SK-N-SH (cell line): ENCODE measurements around the gene THBS3. TPM values are rescaled to one million over a fixed set of nuclear protein-coding genes. Genes with fewer than 3 reads are reported as not detected.

ENCODE experiments used
- CTCF ChIA-PET: fragments of 300-600, 350-600 bp; formaldehyde crosslinking; extraction: SDS; loops from one replicate; lab custom pipeline; 2021; lab: Yijun Ruan, JAX
- POLR2A ChIA-PET: fragments of 350-600 bp; sonication (Branson Sonifier 250); formaldehyde crosslinking; extraction: SDS; loops from one replicate; lab custom pipeline; 2020; ENCODE audit warnings: antibody characterized with exemption, inconsistent platforms; lab: Yijun Ruan, JAX
- DNase-seq: peaks from one replicate; pipeline ENCODE4 v3.0.0; 2012
- H2AFZ ChIP-seq: fragments of 200-600 bp; sonication (generic); 2 replicates; pipeline ENCODE4 v1.8.1; 2016; ENCODE audit warnings: antibody characterized with exemption, mild to moderate bottlenecking, low read depth
- H3F3A ChIP-seq: fragments of 200-600 bp; sonication (generic); replicated peaks from 2 replicates; pipeline ENCODE3; 2016; ENCODE audit warnings: antibody characterized with exemption, mild to moderate bottlenecking; ENCODE audit not compliant: insufficient read depth
- H3K27ac ChIP-seq, 2 experiments: fragments of 200-500 bp in 1 of 2; fragments of 200-600 bp in 1 of 2; sonication (Bioruptor generic) in 1 of 2; sonication (generic), shearing (Covaris generic) in 1 of 2; 2 replicates each; pipeline versions ENCODE4 v1.5.1 to v1.6.1; 2014 to 2016; ENCODE audit warnings: low read depth in 2 of 2, inconsistent platforms in 1 of 2, low read length in 1 of 2, mild to moderate bottlenecking in 1 of 2, mixed read lengths in 1 of 2
- H3K27me3 ChIP-seq: fragments of 200-600 bp; sonication (generic), shearing (Covaris generic); 2 replicates; pipeline ENCODE4 v1.6.1; 2016; ENCODE audit warnings: mixed run types; ENCODE audit not compliant: insufficient read depth
- H3K36me3 ChIP-seq, 2 experiments: fragments of 200-500 bp in 1 of 2; fragments of 200-600 bp in 1 of 2; sonication (Bioruptor generic) in 1 of 2; sonication (generic) in 1 of 2; replicated peaks in 1 of 2; 2 replicates each; pipeline versions ENCODE3 to v1.5.1; 2014 to 2016; ENCODE audit warnings: low read length in 1 of 2, mild to moderate bottlenecking in 1 of 2; ENCODE audit not compliant: insufficient read depth in 2 of 2, control insufficient read depth in 1 of 2
- H3K4me1 ChIP-seq, 2 experiments: fragments of 200-500 bp in 1 of 2; fragments of 200-600 bp in 1 of 2; sonication (Bioruptor generic) in 1 of 2; sonication (generic), shearing (Covaris generic) in 1 of 2; 2 replicates each; pipeline versions ENCODE4 v1.5.1 to v1.6.1; 2014 to 2016; ENCODE audit warnings: low read depth in 1 of 2, low read length in 1 of 2, mixed run types in 1 of 2; ENCODE audit not compliant: insufficient read depth in 2 of 2, control insufficient read depth in 1 of 2
- H3K4me2 ChIP-seq: fragments of 200-600 bp; sonication (generic), shearing (Covaris generic); 2 replicates; pipeline ENCODE4 v1.6.1; 2017; ENCODE audit warnings: mixed run types
- H3K4me3 ChIP-seq, 2 experiments: fragments of 200-500 bp in 1 of 2; fragments of 200-600 bp in 1 of 2; sonication (Bioruptor generic) in 1 of 2; sonication (generic), shearing (Covaris generic) in 1 of 2; 2 replicates each; pipeline versions ENCODE4 v1.5.1 to v1.8.1; 2014 to 2016; ENCODE audit warnings: low read depth in 2 of 2, inconsistent platforms in 1 of 2, low read length in 1 of 2, mild to moderate bottlenecking in 1 of 2, mixed read lengths in 1 of 2, moderate library complexity in 1 of 2
- H3K79me2 ChIP-seq: fragments of 200-600 bp; sonication (generic); 2 replicates; pipeline ENCODE4 v1.8.1; 2017; ENCODE audit warnings: mild to moderate bottlenecking; ENCODE audit not compliant: insufficient read depth
- H3K9ac ChIP-seq: fragments of 200-600 bp; sonication (generic); 2 replicates; pipeline ENCODE4 v1.6.1; 2017; ENCODE audit warnings: mixed run types
- H3K9me2 ChIP-seq: fragments of 200-600 bp; sonication (generic); 2 replicates; pipeline ENCODE4 v1.6.1; 2017; ENCODE audit warnings: mixed run types
- H3K9me3 ChIP-seq: fragments of 200-600 bp; sonication (generic); 2 replicates; pipeline ENCODE4 v1.6.1; 2017; ENCODE audit warnings: mixed run types, mild to moderate bottlenecking, moderate library complexity
- H4K20me1 ChIP-seq: fragments of 200-600 bp; sonication (generic); 2 replicates; pipeline ENCODE4 v1.6.1; 2017; ENCODE audit warnings: mild to moderate bottlenecking, mixed run types; ENCODE audit not compliant: insufficient read depth
- CHD2 ChIP-seq: fragments of 150-350 bp; IDR thresholded peaks from 2 replicates; pipeline ENCODE4 v1.6.1; 2018; ENCODE audit warnings: low read length; ENCODE audit not compliant: partially characterized antibody
- ELF1 ChIP-seq: IDR thresholded peaks from 2 replicates; pipeline ENCODE4 v1.4.0; 2012
- FOXJ3 ChIP-seq: sonication (generic); formaldehyde crosslinking; IDR thresholded peaks from 2 replicates; pipeline ENCODE4 v1.5.1; 2020; ENCODE audit warnings: mild to moderate bottlenecking, missing genetic modification reagents
- JUND ChIP-seq: IDR thresholded peaks from 2 replicates; pipeline ENCODE4 v1.4.0; 2012
- MXI1 ChIP-seq: IDR thresholded peaks from 2 replicates; pipeline ENCODE4 v1.6.1; 2012; ENCODE audit warnings: mild to moderate bottlenecking, low read depth, low read length, improper control_type of control experiment
- NFIC ChIP-seq: IDR thresholded peaks from 2 replicates; pipeline ENCODE4 v1.4.0; 2012; ENCODE audit warnings: borderline replicate concordance
- NRF1 ChIP-seq: IDR thresholded peaks from 2 replicates; pipeline ENCODE4 v1.6.1; 2012; ENCODE audit warnings: low read depth, mild to moderate bottlenecking, low read length
- PBX3 ChIP-seq: IDR thresholded peaks from 2 replicates; pipeline ENCODE4; 2012
- RXRA ChIP-seq: IDR thresholded peaks from 2 replicates; pipeline ENCODE4 v1.4.0; 2012; ENCODE audit warnings: low read depth, mild to moderate bottlenecking, borderline replicate concordance
- SIN3A ChIP-seq: IDR thresholded peaks from 2 replicates; pipeline ENCODE4 v1.6.1; 2012; ENCODE audit warnings: low read depth, mild to moderate bottlenecking, low read length, moderate library complexity, borderline replicate concordance
- TCF12 ChIP-seq: IDR thresholded peaks from 2 replicates; pipeline ENCODE4 v1.4.0; 2012
- YY1 ChIP-seq: IDR thresholded peaks from 2 replicates; pipeline ENCODE4 v1.4.0; 2012; ENCODE audit warnings: low read depth, mild to moderate bottlenecking
- ZBTB33 ChIP-seq: IDR thresholded peaks from 2 replicates; pipeline ENCODE4 v1.4.0; 2012; ENCODE audit warnings: low read depth, borderline replicate concordance
- WGBS: methylation state at CpG from one replicate; pipeline ENCODE4 v1.1.6; 2017; ENCODE audit warnings: low lambda C conversion rate; 5-methylcytosine and 5-hydroxymethylcytosine counted together
- polyA plus RNA-seq, 3 experiments: library from polyadenylated mRNA; depleted of rRNA; stranded (reverse); fragments of >200 nt; gene quantifications; 2 replicates each; pipeline ENCODE4 v1.2.3, GENCODE V29; 2012
- TF ChIP-seq, protein P1 (sequence below): IDR thresholded peaks from 2 replicates; pipeline ENCODE4 v1.6.1; 2012; ENCODE audit warnings: mild to moderate bottlenecking, low read depth, low read length, moderate library complexity

THBS3 gene
- polyA plus RNA-seq, 1 of the 3 experiments (the other 2 are of a cell fraction), result 124 TPM

DNA sequence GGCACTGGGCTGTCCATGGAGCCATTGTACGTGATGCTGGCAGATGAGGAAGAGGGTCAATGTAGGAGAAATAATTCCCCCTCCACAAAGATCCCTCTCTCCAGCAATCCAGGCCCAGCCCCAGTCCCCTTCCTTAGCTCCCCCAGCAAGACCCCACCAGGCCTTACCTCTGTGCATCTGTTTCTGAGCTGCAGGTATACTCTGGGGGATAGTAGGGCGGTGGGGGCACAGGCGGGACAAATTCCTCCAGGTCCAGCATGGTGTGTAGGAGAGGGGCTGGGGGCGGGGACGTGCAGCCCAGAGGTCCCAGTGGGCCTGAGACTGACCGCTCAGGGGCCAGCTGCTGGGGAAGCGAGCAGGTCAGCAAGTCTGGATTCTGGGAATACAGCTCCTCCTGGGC lies 43.9 kb upstream of the THBS3 start:
- no peak overlapping the region for H3K9ac ChIP-seq
- no peaks in the 10 kb centered on the region for H3K9me3 ChIP-seq
- H4K20me1 ChIP-seq, result no peaks in the 10 kb centered on the region
- 93% methylated on average over 6 of the region's 7 CpGs for WGBS
- H3K4me1 ChIP-seq, result peaks cover 0 to 20% of the 10 kb centered on the region in 2 experiments; a peak in 1 of 4 replicates
- no peak overlapping the region for H2AFZ ChIP-seq
- ChIA-PET POLR2A (interaction anchor here (0.6 to 2.9 kb wide), 4 partner anchors 8 to 57 kb away, joined by 3 to 11 read pairs (median 4); partner anchors contain the start of genes FDPS and SCAMP3), CTCF (interaction anchor here (0.7 to 13.3 kb wide), 33 partner anchors 9 to 739 kb away, joined by 3 to 184 read pairs (median 9); partner anchors contain the start of genes CLK2, FDPS, HCN3 and KRTCAP2)
- no peaks in the 10 kb centered on the region for H3K9me2 ChIP-seq
- peaks cover 20% of the 10 kb centered on the region for H3F3A ChIP-seq
- H3K27ac ChIP-seq, result no peak overlapping the region; a peak in 1 of 4 replicates
- no peak for DNase-seq
- no peak overlapping the region for H3K4me3 ChIP-seq
- no peak overlapping the region for H3K4me2 ChIP-seq
- peaks cover 23% of the 10 kb centered on the region for H3K79me2 ChIP-seq
- no peaks in the 10 kb centered on the region for H3K27me3 ChIP-seq
- TF ChIP-seq CHD2, result no peak
- TF ChIP-seq PBX3, result no peak
- TF ChIP-seq JUND, result no peak
- TF ChIP-seq TCF12, result no peak
- no peak for TF ChIP-seq MXI1
- no peak for TF ChIP-seq SIN3A
- no peak for TF ChIP-seq ZBTB33
- no peak for TF ChIP-seq RXRA
- no peak for TF ChIP-seq YY1
- TF ChIP-seq ELF1, result no peak
- TF ChIP-seq FOXJ3 (CRISPR knock-in tag), result no peak
- no peak for TF ChIP-seq NRF1
- no peak for TF ChIP-seq NFIC
- TF ChIP-seq, protein P1, sequence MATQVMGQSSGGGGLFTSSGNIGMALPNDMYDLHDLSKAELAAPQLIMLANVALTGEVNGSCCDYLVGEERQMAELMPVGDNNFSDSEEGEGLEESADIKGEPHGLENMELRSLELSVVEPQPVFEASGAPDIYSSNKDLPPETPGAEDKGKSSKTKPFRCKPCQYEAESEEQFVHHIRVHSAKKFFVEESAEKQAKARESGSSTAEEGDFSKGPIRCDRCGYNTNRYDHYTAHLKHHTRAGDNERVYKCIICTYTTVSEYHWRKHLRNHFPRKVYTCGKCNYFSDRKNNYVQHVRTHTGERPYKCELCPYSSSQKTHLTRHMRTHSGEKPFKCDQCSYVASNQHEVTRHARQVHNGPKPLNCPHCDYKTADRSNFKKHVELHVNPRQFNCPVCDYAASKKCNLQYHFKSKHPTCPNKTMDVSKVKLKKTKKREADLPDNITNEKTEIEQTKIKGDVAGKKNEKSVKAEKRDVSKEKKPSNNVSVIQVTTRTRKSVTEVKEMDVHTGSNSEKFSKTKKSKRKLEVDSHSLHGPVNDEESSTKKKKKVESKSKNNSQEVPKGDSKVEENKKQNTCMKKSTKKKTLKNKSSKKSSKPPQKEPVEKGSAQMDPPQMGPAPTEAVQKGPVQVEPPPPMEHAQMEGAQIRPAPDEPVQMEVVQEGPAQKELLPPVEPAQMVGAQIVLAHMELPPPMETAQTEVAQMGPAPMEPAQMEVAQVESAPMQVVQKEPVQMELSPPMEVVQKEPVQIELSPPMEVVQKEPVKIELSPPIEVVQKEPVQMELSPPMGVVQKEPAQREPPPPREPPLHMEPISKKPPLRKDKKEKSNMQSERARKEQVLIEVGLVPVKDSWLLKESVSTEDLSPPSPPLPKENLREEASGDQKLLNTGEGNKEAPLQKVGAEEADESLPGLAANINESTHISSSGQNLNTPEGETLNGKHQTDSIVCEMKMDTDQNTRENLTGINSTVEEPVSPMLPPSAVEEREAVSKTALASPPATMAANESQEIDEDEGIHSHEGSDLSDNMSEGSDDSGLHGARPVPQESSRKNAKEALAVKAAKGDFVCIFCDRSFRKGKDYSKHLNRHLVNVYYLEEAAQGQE, result no peak
- H3K36me3 ChIP-seq, result peaks cover 9 to 25% of the 10 kb centered on the region in 2 experiments
